Activated CD8-positive, alpha-beta memory T cell treated with anti-CD3 and anti-CD28 coated beads, Interleukin-2, amount 10 ng/mL, durations not matched to agents 7 days and 5 days (primary cell): Measurements from ENCODE around the gene DERA. TPM values are rescaled to one million over a fixed set of nuclear protein-coding genes. Genes with fewer than 3 reads are reported as not detected.
"Not testable (repeated sequence)": the region's sequence is repeated elsewhere in the genome, so short reads cannot be mapped to it uniquely, and the experiment has no call there.

Experiments
- ATAC-seq: fragments of 150-1000 bp; cut with Tn5 transposase; one replicate; pipeline ENCODE4 v1.10.0; 2021; ENCODE audit warnings: moderate library complexity
- CTCF ChIA-PET: fragments of 350-600 bp; sonication (Branson Sonifier 250); formaldehyde crosslinking; loops from one replicate; lab custom pipeline; 2021; ENCODE audit warnings: antibody characterized with exemption; lab: Charles Lee
- DNase-seq: peaks from one replicate; pipeline ENCODE4 v3.0.0-alpha.2; 2020
- H3K27ac Mint-ChIP-seq: one replicate; pipeline ENCODE4 v1.8.0; 2021; ENCODE audit warnings: mild to moderate bottlenecking, mixed read lengths
- H3K27me3 Mint-ChIP-seq: one replicate; pipeline ENCODE4 v1.8.0; 2021; ENCODE audit warnings: mixed read lengths
- H3K36me3 Mint-ChIP-seq: one replicate; pipeline ENCODE4 v1.8.0; 2021; ENCODE audit warnings: mild to moderate bottlenecking, mixed read lengths
- H3K4me1 Mint-ChIP-seq: one replicate; pipeline ENCODE4 v1.8.0; 2021; ENCODE audit warnings: mixed read lengths
- H3K4me3 Mint-ChIP-seq: one replicate; pipeline ENCODE4 v1.8.0; 2021; ENCODE audit warnings: mild to moderate bottlenecking, moderate library complexity, mixed read lengths
- H3K9me3 Mint-ChIP-seq: one replicate; pipeline ENCODE4 v1.8.0; 2022; ENCODE audit warnings: low read depth, mixed read lengths
- total RNA-seq, 2 experiments: library from RNA; stranded (reverse); gene quantifications; one replicate each; pipeline ENCODE4 v1.2.3, GENCODE V29; 2021

The DERA gene
- total RNA-seq, 2 experiments from 2014 or later: 22.3 to 24.1 TPM

GRCh38 chr12:16012117-16012516 is 101.0 kb downstream of the DERA start:
- CTCF ChIA-PET: no interaction called here
- no peak overlapping the region for H3K4me3 Mint-ChIP-seq
- H3K27ac Mint-ChIP-seq: no peak overlapping the region
- peaks cover 14% of the 10 kb centered on the region for H3K9me3 Mint-ChIP-seq
- peaks cover 33% of the 10 kb centered on the region for H3K36me3 Mint-ChIP-seq
- DNase-seq (no peak), ATAC-seq (no peak)
- peaks cover 2% of the 10 kb centered on the region for H3K4me1 Mint-ChIP-seq
- no peaks in the 10 kb centered on the region for H3K27me3 Mint-ChIP-seq

- H3K4me1 Mint-ChIP-seq, DNase-seq, CTCF ChIA-PET, ATAC-seq, H3K27ac Mint-ChIP-seq, H3K27me3 Mint-ChIP-seq, H3K4me3 Mint-ChIP-seq: not testable (repeated sequence)
- peaks cover 14% of the 10 kb centered on the region for H3K9me3 Mint-ChIP-seq
- peaks cover 32% of the 10 kb centered on the region for H3K36me3 Mint-ChIP-seq
Observed at GRCh38 chr12:16013722-16014121, 102.6 kb downstream of the DERA start.

GRCh38 chr12:16014394-16014793 is 103.3 kb downstream of the DERA start:
- peaks cover 14% of the 10 kb centered on the region for H3K9me3 Mint-ChIP-seq
- DNase-seq, H3K4me3 Mint-ChIP-seq, H3K27me3 Mint-ChIP-seq, CTCF ChIA-PET, H3K4me1 Mint-ChIP-seq, H3K27ac Mint-ChIP-seq, ATAC-seq: not testable (repeated sequence)
- peaks cover 32% of the 10 kb centered on the region for H3K36me3 Mint-ChIP-seq

GRCh38 chr12:16016748-16017147 is 105.6 kb downstream of the DERA start:
- Mint-ChIP-seq H3K4me1 (peaks cover 2% of the 10 kb centered on the region), H3K9me3 (peaks cover 14% of the 10 kb centered on the region), H3K27me3 (no peaks in the 10 kb centered on the region), H3K4me3 (no peak overlapping the region), H3K27ac (no peak overlapping the region), H3K36me3 (peaks cover 42% of the 10 kb centered on the region)
- no peak for ATAC-seq
- DNase-seq: no peak
- CTCF ChIA-PET: no interaction called here

- Mint-ChIP-seq H3K4me3 (no peak overlapping the region), H3K9me3 (peaks cover 15% of the 10 kb centered on the region), H3K27me3 (no peaks in the 10 kb centered on the region), H3K4me1 (no peaks in the 10 kb centered on the region), H3K36me3 (peaks cover 42% of the 10 kb centered on the region), H3K27ac (no peak overlapping the region)
- CTCF ChIA-PET: no interaction called here
- ATAC-seq (no peak), DNase-seq (no peak)
Observed at GRCh38 chr12:16018306-16018705, 107.2 kb downstream of the DERA start.

- H3K4me3 Mint-ChIP-seq: no peak overlapping the region
- peaks cover 35% of the 10 kb centered on the region for H3K36me3 Mint-ChIP-seq
- no peak for ATAC-seq
- H3K27ac Mint-ChIP-seq: no peak overlapping the region
- no peaks in the 10 kb centered on the region for H3K27me3 Mint-ChIP-seq
- DNase-seq: no peak
- CTCF ChIA-PET: no interaction called here
- H3K9me3 Mint-ChIP-seq: peaks cover 8% of the 10 kb centered on the region
- H3K4me1 Mint-ChIP-seq: no peaks in the 10 kb centered on the region
Observed at GRCh38 chr12:16019136-16019535, 108.0 kb downstream of the DERA start.

- no peaks in the 10 kb centered on the region for H3K4me1 Mint-ChIP-seq
- DNase-seq (no peak), ATAC-seq (no peak)
- no peak overlapping the region for H3K4me3 Mint-ChIP-seq
- H3K27ac Mint-ChIP-seq: no peak overlapping the region
- peaks cover 28% of the 10 kb centered on the region for H3K36me3 Mint-ChIP-seq
- CTCF ChIA-PET: no interaction called here
- H3K9me3 Mint-ChIP-seq: peaks cover 6% of the 10 kb centered on the region
- no peaks in the 10 kb centered on the region for H3K27me3 Mint-ChIP-seq
Observed at GRCh38 chr12:16020031-16020430, 108.9 kb downstream of the DERA start.

GRCh38 chr12:16021026-16021425 is 109.9 kb downstream of the DERA start:
- Mint-ChIP-seq H3K9me3 (peaks cover 3% of the 10 kb centered on the region), H3K36me3 (peaks cover 23% of the 10 kb centered on the region), H3K4me1 (no peaks in the 10 kb centered on the region), H3K27me3 (no peaks in the 10 kb centered on the region), H3K27ac (no peak overlapping the region), H3K4me3 (no peak overlapping the region)
- CTCF ChIA-PET: no interaction called here
- no peak for ATAC-seq
- no peak for DNase-seq

- ATAC-seq: no peak
- H3K4me3 Mint-ChIP-seq: no peak overlapping the region
Observed at GRCh38 chr12:16021676-16022075, 110.5 kb downstream of the DERA start.

GRCh38 chr12:16027002-16027401 is 115.9 kb downstream of the DERA start:
- Mint-ChIP-seq H3K27me3 (no peaks in the 10 kb centered on the region), H3K36me3 (peaks cover 8% of the 10 kb centered on the region), H3K9me3 (peaks cover 3% of the 10 kb centered on the region), H3K4me1 (no peaks in the 10 kb centered on the region), H3K4me3 (no peak overlapping the region), H3K27ac (no peak overlapping the region)
- CTCF ChIA-PET: no interaction called here
- no peak for ATAC-seq
- DNase-seq: no peak

More at GRCh38 chr12:16021676-16022075, 110.5 kb downstream of the DERA start:
- Mint-ChIP-seq H3K36me3 (peaks cover 23% of the 10 kb centered on the region), H3K4me1 (no peaks in the 10 kb centered on the region), H3K27me3 (no peaks in the 10 kb centered on the region), H3K9me3 (peaks cover 3% of the 10 kb centered on the region), H3K27ac (no peak overlapping the region)
- no peak for DNase-seq
- CTCF ChIA-PET: no interaction called here

GRCh38 chr12:16030744-16031143 is 119.6 kb downstream of the DERA start:
- H3K9me3 Mint-ChIP-seq: no peaks in the 10 kb centered on the region
- H3K27me3 Mint-ChIP-seq: no peaks in the 10 kb centered on the region
- no peak overlapping the region for H3K4me3 Mint-ChIP-seq
- CTCF ChIA-PET: no interaction called here
- no peak for DNase-seq
- no peak overlapping the region for H3K27ac Mint-ChIP-seq
- no peaks in the 10 kb centered on the region for H3K4me1 Mint-ChIP-seq
- peaks cover 4% of the 10 kb centered on the region for H3K36me3 Mint-ChIP-seq
- no peak for ATAC-seq

GRCh38 chr12:16034136-16034817 is 123.1 kb downstream of the DERA start:
- peaks cover 4% of the 10 kb centered on the region for H3K36me3 Mint-ChIP-seq
- H3K9me3 Mint-ChIP-seq: no peaks in the 10 kb centered on the region
- ATAC-seq (no peak), DNase-seq (no peak)
- CTCF ChIA-PET: no interaction called here
- H3K4me3 Mint-ChIP-seq: no peak overlapping the region
- H3K4me1 Mint-ChIP-seq: no peaks in the 10 kb centered on the region
- H3K27ac Mint-ChIP-seq: no peak overlapping the region
- no peaks in the 10 kb centered on the region for H3K27me3 Mint-ChIP-seq

GRCh38 chr12:16036073-16036472 is 124.9 kb downstream of the DERA start:
- H3K27me3 Mint-ChIP-seq: no peaks in the 10 kb centered on the region
- H3K36me3 Mint-ChIP-seq: peaks cover 2% of the 10 kb centered on the region

GRCh38 chr12:16037533-16037932 is 126.4 kb downstream of the DERA start:
- no peak for DNase-seq
- H3K36me3 Mint-ChIP-seq: peaks cover 2% of the 10 kb centered on the region
- no peak for ATAC-seq
- H3K9me3 Mint-ChIP-seq: peaks cover 3% of the 10 kb centered on the region
- no peak overlapping the region for H3K27ac Mint-ChIP-seq
- H3K4me3 Mint-ChIP-seq: no peak overlapping the region
- no peaks in the 10 kb centered on the region for H3K4me1 Mint-ChIP-seq
- no peaks in the 10 kb centered on the region for H3K27me3 Mint-ChIP-seq
- CTCF ChIA-PET: no interaction called here

More at GRCh38 chr12:16036073-16036472, 124.9 kb downstream of the DERA start:
- ATAC-seq: no peak
- H3K9me3 Mint-ChIP-seq: no peaks in the 10 kb centered on the region
- no peak overlapping the region for H3K27ac Mint-ChIP-seq
- no peak for DNase-seq
- CTCF ChIA-PET: no interaction called here
- no peaks in the 10 kb centered on the region for H3K4me1 Mint-ChIP-seq
- no peak overlapping the region for H3K4me3 Mint-ChIP-seq
